Mesenchymal stem cell (in vitro differentiated cells and primary cell): ENCODE data around the gene SGK1.
"Not testable (repeated sequence)": the region's sequence is repeated elsewhere in the genome, so short reads cannot be mapped to it uniquely, and the experiment has no call there.

Experiments
- DNase-seq: peaks from one replicate; pipeline ENCODE4 v3.0.0-alpha.2; 2013
- H2AFZ ChIP-seq: one replicate; pipeline ENCODE4 v1.6.1; 2013; ENCODE audit warnings: low read depth, mild to moderate bottlenecking, control low read depth, inconsistent platforms, low read length, moderate library complexity
- H2AK5ac ChIP-seq: 2 replicates; pipeline ENCODE4 v1.6.1; 2013; ENCODE audit warnings: low read length, moderate library complexity, mild to moderate bottlenecking, inconsistent platforms; ENCODE audit not compliant: severe bottlenecking
- H2BK120ac ChIP-seq: one replicate; pipeline ENCODE4 v1.6.1; 2013; ENCODE audit warnings: low read depth, mild to moderate bottlenecking, inconsistent platforms, low read length, moderate library complexity
- H2BK12ac ChIP-seq, 2 experiments: one replicate each; pipeline ENCODE4 v1.6.1; 2013; ENCODE audit warnings: inconsistent platforms in 2 of 2, low read length in 2 of 2, mild to moderate bottlenecking in 2 of 2, moderate library complexity in 2 of 2, control low read depth in 1 of 2
- H2BK15ac ChIP-seq: one replicate; pipeline ENCODE4 v1.6.1; 2013; ENCODE audit warnings: mild to moderate bottlenecking, low read depth, inconsistent platforms; ENCODE audit not compliant: poor library complexity, severe bottlenecking
- H2BK5ac ChIP-seq: 2 replicates; pipeline ENCODE4 v1.6.1; 2013; ENCODE audit warnings: low read depth, mild to moderate bottlenecking, low read length, control low read depth, inconsistent platforms; ENCODE audit not compliant: poor library complexity, severe bottlenecking
- H3K14ac ChIP-seq, 2 experiments: one replicate each; pipeline ENCODE4 v1.6.1; 2013; ENCODE audit warnings: inconsistent platforms in 2 of 2, low read length in 2 of 2, control low read depth in 1 of 2, mild to moderate bottlenecking in 1 of 2, moderate library complexity in 1 of 2
- H3K18ac ChIP-seq, 2 experiments: one replicate each; pipeline ENCODE4 v1.6.1; 2013; ENCODE audit warnings: inconsistent platforms in 2 of 2, low read length in 2 of 2, control low read depth in 1 of 2, low read depth in 1 of 2, mild to moderate bottlenecking in 1 of 2
- H3K23ac ChIP-seq, 2 experiments: one replicate each; pipeline ENCODE4 v1.6.1; 2013; ENCODE audit warnings: inconsistent platforms in 2 of 2, low read length in 2 of 2, mild to moderate bottlenecking in 2 of 2, moderate library complexity in 2 of 2, control low read depth in 1 of 2
- H3K27ac ChIP-seq: 2 replicates; pipeline ENCODE4 v1.5.1; 2013; ENCODE audit warnings: mild to moderate bottlenecking, moderate library complexity, low read length, control low read depth, inconsistent platforms; ENCODE audit not compliant: poor library complexity, severe bottlenecking
- H3K27me3 ChIP-seq, 2 experiments: 2 replicates each; pipeline versions ENCODE4 v1.6.1 to v1.7.0; 2013; ENCODE audit warnings: low read length in 2 of 2, mild to moderate bottlenecking in 2 of 2, moderate library complexity in 2 of 2, control low read depth in 1 of 2, inconsistent platforms in 1 of 2; ENCODE audit not compliant: control insufficient read depth in 1 of 2, insufficient read depth in 1 of 2
- H3K36me3 ChIP-seq, 2 experiments: 2 replicates each; pipeline versions ENCODE4 v1.6.1 to v1.7.0; 2013; ENCODE audit warnings: low read length in 2 of 2, control low read depth in 1 of 2, inconsistent platforms in 1 of 2, low read depth in 1 of 2, mild to moderate bottlenecking in 1 of 2; ENCODE audit not compliant: insufficient read depth in 2 of 2, control insufficient read depth in 1 of 2
- H3K4ac ChIP-seq, 2 experiments: one replicate each; pipeline ENCODE4 v1.6.1; 2013; ENCODE audit warnings: inconsistent platforms in 2 of 2, low read length in 2 of 2, mild to moderate bottlenecking in 2 of 2, moderate library complexity in 2 of 2, control low read depth in 1 of 2, low read depth in 1 of 2
- H3K4me1 ChIP-seq: 2 replicates; pipeline ENCODE4 v1.6.1; 2013; ENCODE audit warnings: low read depth, low read length, control low read depth; ENCODE audit not compliant: control insufficient read depth, insufficient read depth
- H3K4me2 ChIP-seq: 2 replicates; pipeline ENCODE4 v1.6.1; 2013; ENCODE audit warnings: low read length, mild to moderate bottlenecking, inconsistent platforms; ENCODE audit not compliant: poor library complexity, severe bottlenecking
- H3K4me3 ChIP-seq, 2 experiments: 2 replicates each; pipeline versions ENCODE4 v1.5.1 to v1.7.0; 2013; ENCODE audit warnings: low read length in 2 of 2, mild to moderate bottlenecking in 2 of 2, control low read depth in 1 of 2, low read depth in 1 of 2; ENCODE audit not compliant: insufficient read depth in 1 of 2
- H3K79me1 ChIP-seq: replicated peaks from 2 replicates; pipeline ENCODE4 v1.6.1; 2013; ENCODE audit warnings: mild to moderate bottlenecking, control low read depth, low read length, inconsistent platforms; ENCODE audit not compliant: poor library complexity, severe bottlenecking
- H3K9ac ChIP-seq: 2 replicates; pipeline ENCODE4 v1.7.0; 2013; ENCODE audit warnings: mild to moderate bottlenecking, low read length, moderate library complexity
- H3K9me3 ChIP-seq: 2 replicates; pipeline ENCODE4 v1.7.0; 2013; ENCODE audit warnings: mild to moderate bottlenecking, low read length; ENCODE audit not compliant: control insufficient read depth
- H4K8ac ChIP-seq: one replicate; pipeline ENCODE4 v1.6.1; 2013; ENCODE audit warnings: inconsistent platforms, mild to moderate bottlenecking, low read length, moderate library complexity
- H4K91ac ChIP-seq: one replicate; pipeline ENCODE4 v1.6.1; 2013; ENCODE audit warnings: mild to moderate bottlenecking, low read length, inconsistent platforms
- WGBS: methylation state at CpG from one replicate; pipeline ENCODE4 v1.1.7; 2013; ENCODE audit warnings: mixed read lengths; 5-methylcytosine and 5-hydroxymethylcytosine counted together

SGK1 gene

GRCh38 chr6:134319686-134320085 lies 1.8 kb upstream of the SGK1 start:
- H2BK120ac ChIP-seq, H2BK5ac ChIP-seq, H3K14ac ChIP-seq, H3K9me3 ChIP-seq, H3K9ac ChIP-seq, H2BK15ac ChIP-seq, H3K23ac ChIP-seq, H3K36me3 ChIP-seq, H3K4me1 ChIP-seq, H4K91ac ChIP-seq, H3K27ac ChIP-seq, DNase-seq, H3K27me3 ChIP-seq, H2AK5ac ChIP-seq, H4K8ac ChIP-seq, H3K18ac ChIP-seq, H3K4me3 ChIP-seq, H2AFZ ChIP-seq, H3K79me1 ChIP-seq, H2BK12ac ChIP-seq, H3K4ac ChIP-seq, H3K4me2 ChIP-seq: not testable (repeated sequence)
- no CpG with 5 or more reads among the region's 2 CpGs for WGBS

- Histone ChIP-seq H4K91ac (no peak overlapping the region), H3K27me3 (no peaks in the 10 kb centered on the region), H3K9ac (no peak overlapping the region), H3K9me3 (no peaks in the 10 kb centered on the region), H3K4me3 (no peak overlapping the region), H3K18ac (no peak overlapping the region), H3K23ac (no peak overlapping the region), H2BK12ac (no peak overlapping the region), H3K79me1 (no peaks in the 10 kb centered on the region), H3K4me1 (peaks cover 6% of the 10 kb centered on the region), H2BK5ac (no peak overlapping the region), H3K4ac (no peak overlapping the region), H2BK120ac (no peak overlapping the region), H3K27ac (no peak overlapping the region), H2AFZ (no peak overlapping the region), H2AK5ac (no peak overlapping the region), H4K8ac (no peak overlapping the region), H3K14ac (no peak overlapping the region), H3K36me3 (no peaks in the 10 kb centered on the region), H3K4me2 (no peak overlapping the region), H2BK15ac (no peak overlapping the region)
- no peak for DNase-seq
- no CpG with 5 or more reads among the region's 1 CpG for whole genome bisulfite sequencing
Measured at GRCh38 chr6:134318974-134319281, 1.0 kb upstream of the SGK1 start.

GRCh38 chr6:134318236-134318973 lies 493 bp upstream of the SGK1 start:
- H3K9ac ChIP-seq, result peak overlapping the region; percentile 59
- H3K4me1 ChIP-seq, result peaks cover 6% of the 10 kb centered on the region
- no peak for DNase-seq
- no peak overlapping the region for H2BK15ac ChIP-seq
- H2BK5ac ChIP-seq, result no peak overlapping the region
- no peak overlapping the region for H4K91ac ChIP-seq
- H2AFZ ChIP-seq, result no peak overlapping the region
- no peak overlapping the region for H4K8ac ChIP-seq
- H3K4ac ChIP-seq, result no peak overlapping the region
- H3K23ac ChIP-seq, result no peak overlapping the region
- H3K27ac ChIP-seq, result no peak overlapping the region
- H3K4me3 ChIP-seq, result peak overlapping the region in 1 of 2 experiments; percentile 82
- no peaks in the 10 kb centered on the region for H3K36me3 ChIP-seq
- no peak overlapping the region for H2BK120ac ChIP-seq
- H2BK12ac ChIP-seq, result no peak overlapping the region
- H3K18ac ChIP-seq, result no peak overlapping the region
- WGBS, result 57% methylated on average over 5 of the region's 8 CpGs
- H3K9me3 ChIP-seq, result no peaks in the 10 kb centered on the region
- H3K79me1 ChIP-seq, result no peaks in the 10 kb centered on the region
- H3K14ac ChIP-seq, result no peak overlapping the region
- H3K4me2 ChIP-seq, result peak overlapping the region; percentile 30
- H3K27me3 ChIP-seq, result no peaks in the 10 kb centered on the region
- H2AK5ac ChIP-seq, result no peak overlapping the region

GRCh38 chr6:134316733-134317431 lies 1.0 kb downstream of the SGK1 start:
- no peak overlapping the region for H3K27ac ChIP-seq
- no peak overlapping the region for H2BK5ac ChIP-seq
- H2BK120ac ChIP-seq, result no peak overlapping the region
- no peak overlapping the region for H3K14ac ChIP-seq
- H3K36me3 ChIP-seq, result no peaks in the 10 kb centered on the region
- H3K9me3 ChIP-seq, result no peaks in the 10 kb centered on the region
- no peak overlapping the region for H2AFZ ChIP-seq
- H3K9ac ChIP-seq, result peak overlapping the region; percentile 59
- H2BK15ac ChIP-seq, result no peak overlapping the region
- H3K18ac ChIP-seq, result no peak overlapping the region
- H2AK5ac ChIP-seq, result no peak overlapping the region
- no peak for DNase-seq
- H3K27me3 ChIP-seq, result no peaks in the 10 kb centered on the region
- H3K4me3 ChIP-seq, result peak overlapping the region in 1 of 2 experiments; percentile 82
- H3K4me2 ChIP-seq, result peak overlapping the region; percentile 100
- no peak overlapping the region for H2BK12ac ChIP-seq
- no peak overlapping the region for H4K91ac ChIP-seq
- 37% methylated on average over 6 of the region's 6 CpGs for WGBS
- peaks cover 6% of the 10 kb centered on the region for H3K4me1 ChIP-seq
- H3K4ac ChIP-seq, result no peak overlapping the region
- H3K79me1 ChIP-seq, result no peaks in the 10 kb centered on the region
- H3K23ac ChIP-seq, result no peak overlapping the region
- no peak overlapping the region for H4K8ac ChIP-seq
